NOMO-1 (cell line): Measurements from ENCODE around the gene MOK.

Experiments used
- DNase-seq, 2 experiments: peaks; one replicate each; lab custom pipeline; 2025; ENCODE audit not compliant: unreplicated experiment in 2 of 2; lab: John Stamatoyannopoulos, UW

The MOK gene

DNA sequence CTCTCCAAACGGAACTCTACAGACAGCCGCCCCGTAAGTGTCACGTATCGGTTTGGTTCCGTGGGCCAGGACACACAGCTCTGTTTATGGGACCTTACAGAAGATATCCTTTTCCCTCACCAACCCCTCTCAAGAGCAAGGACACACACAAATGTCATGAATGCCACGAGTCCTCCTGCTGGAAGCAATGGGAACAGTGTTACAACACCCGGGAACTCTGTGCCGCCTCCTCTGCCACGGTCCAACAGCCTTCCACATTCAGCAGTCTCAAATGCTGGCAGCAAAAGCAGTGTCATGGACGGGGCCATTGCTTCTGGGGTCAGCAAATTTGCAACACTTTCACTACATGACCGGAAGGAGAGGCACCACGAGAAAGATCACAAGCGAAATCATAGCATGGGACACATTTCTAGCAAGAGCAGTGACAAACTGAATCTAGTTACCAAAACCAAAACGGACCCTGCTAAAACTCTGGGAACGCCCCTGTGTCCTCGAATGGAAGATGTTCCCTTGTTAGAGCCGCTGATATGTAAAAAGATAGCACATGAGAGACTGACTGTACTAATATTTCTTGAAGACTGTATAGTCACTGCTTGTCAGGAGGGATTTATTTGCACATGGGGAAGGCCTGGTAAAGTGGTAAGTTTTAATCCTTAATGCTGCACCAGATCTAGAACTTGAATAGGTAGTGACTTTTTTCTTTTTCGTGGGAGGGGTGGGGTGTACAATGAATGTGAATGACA lies 95.6 kb downstream of the MOK start:
- no peak for DNase-seq

DNA sequence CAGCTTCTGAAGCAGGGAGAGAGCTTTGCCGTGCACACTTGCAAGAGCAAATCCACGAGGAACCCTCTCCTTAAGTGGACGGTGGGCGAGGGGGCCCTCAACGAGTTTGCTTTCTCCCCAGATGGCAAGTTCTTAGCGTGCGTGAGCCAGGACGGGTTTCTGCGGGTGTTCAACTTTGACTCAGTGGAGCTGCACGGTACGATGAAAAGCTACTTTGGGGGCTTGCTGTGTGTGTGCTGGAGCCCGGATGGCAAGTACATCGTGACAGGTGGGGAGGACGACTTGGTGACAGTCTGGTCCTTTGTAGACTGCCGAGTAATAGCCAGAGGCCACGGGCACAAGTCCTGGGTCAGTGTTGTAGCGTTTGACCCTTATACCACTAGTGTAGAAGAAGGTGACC lies 96.2 kb downstream of the MOK start:
- no peak for DNase-seq

DNA sequence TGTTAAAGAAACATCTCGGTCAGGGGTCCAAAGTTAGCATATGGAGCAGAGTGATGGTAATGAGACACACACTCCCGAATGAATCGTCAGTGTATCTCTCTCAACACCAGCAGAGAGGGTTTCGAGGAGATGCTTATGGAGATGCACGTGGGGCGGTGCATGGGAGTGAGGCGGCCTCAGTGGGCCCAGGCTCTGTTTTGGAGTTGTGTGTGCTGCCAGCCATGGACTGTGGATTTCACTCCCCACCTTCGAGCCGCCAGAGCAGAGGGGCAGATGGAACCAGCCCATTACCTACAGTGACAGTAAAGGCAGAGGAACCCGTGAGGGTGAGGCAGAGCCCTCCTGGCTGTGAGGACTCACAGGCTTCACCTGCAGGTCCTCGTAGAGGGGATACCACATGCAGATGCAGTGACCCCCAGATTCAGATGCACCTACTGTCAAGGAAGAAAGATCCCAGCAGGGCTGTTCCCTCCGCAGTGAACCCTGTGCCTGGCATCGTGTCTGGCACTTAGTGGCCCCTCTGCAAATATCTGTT lies 97.1 kb downstream of the MOK start:
- no peak for DNase-seq

DNA sequence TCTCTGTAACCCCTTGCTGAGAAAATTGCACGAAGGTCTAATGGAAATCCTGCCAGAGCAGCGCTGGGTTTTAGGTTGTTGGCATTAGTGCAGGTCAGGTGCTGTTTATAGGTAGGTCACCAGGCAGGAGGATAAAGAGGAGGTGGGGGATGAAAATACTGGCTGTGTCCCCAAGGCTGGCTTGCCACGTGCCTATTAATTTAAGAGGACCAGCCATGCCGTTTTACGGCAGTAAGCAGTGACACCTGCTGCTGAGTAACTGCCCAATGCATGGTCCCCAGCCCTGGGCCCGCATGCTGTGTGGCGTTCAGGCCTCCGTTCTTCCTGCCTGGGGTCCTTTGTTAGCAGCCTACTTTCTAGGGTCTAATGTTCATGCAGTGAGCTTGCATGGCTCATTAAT lies 98.0 kb downstream of the MOK start:
- no peak for DNase-seq

DNA sequence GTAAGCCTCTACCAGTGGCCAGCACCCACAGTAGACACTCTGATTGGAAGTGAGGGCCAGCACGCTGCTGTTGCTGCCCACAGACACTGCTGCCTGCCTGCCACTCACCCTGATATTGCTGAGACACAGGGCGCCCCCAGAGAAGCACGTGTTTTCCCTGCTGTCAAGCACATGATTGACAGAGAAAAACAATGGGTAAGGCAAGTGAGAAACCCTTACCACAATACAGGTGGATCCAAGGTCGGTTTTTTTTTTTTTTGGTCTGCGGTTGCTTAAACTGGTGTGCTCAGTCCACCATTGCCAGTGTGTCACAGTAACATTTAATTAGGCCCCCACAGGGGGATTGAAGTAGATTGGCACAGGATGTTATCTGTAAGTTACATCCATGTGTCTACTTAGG lies 99.4 kb downstream of the MOK start:
- DNase-seq = no peak

DNA sequence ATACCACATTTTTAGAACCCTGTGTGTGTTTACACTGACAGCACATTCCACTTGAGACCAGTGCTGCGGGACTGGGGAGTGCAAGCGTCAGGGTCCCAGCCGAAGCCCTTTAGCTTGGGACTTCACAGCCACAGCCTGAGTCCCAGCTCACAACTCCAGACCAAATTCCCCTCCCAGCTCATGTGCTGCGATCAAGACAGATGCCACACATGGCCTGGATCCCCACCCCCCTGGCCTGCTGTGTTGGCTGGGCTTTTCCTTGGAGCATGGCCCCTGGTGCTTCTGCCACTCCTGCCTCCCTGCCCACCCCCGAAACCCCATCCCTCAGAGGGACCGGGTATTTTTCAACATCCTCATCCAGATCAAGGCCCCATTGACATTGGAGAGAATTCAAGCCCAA lies 101.6 kb downstream of the MOK start:
- no peak for DNase-seq

DNA sequence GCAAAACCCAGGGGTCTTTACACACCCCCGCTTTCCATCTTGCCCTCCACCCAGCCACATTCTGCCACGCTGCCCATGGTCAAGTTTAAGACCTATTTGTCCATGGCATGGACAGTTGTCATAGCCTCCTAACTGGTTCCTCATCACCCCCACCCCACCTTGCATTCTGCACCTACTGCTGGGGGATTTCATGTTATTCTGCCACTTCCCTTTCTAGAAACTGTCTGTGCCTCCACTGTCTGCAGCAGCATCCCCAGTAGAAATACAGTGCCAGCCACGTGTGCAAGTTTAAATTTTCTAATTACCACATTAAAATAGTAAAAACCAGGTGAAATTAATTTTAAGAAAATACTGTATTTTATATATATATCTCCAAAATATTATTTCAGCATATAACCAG lies 102.0 kb downstream of the MOK start:
- no peak for DNase-seq

DNA sequence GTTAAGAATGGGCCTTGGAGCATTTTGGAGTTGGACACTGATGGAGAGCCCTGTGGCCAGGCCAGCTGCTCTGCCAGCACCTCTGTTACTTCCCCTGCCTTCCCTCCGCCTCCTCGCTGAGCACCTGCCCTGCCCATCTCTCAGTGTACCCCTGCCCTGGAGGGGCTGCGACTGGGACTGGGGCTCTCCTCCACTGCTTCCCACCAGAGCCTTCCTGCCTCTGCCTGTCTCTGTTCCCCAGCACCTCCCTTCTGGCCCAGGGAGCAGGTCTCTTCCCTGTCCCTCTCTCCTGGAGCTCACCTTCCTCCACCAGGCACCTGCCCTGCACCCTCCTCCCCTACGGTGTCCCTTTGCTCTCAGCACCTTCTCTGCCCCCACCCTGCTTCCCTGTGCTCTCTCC lies 103.2 kb downstream of the MOK start:
- no peak for DNase-seq

DNA sequence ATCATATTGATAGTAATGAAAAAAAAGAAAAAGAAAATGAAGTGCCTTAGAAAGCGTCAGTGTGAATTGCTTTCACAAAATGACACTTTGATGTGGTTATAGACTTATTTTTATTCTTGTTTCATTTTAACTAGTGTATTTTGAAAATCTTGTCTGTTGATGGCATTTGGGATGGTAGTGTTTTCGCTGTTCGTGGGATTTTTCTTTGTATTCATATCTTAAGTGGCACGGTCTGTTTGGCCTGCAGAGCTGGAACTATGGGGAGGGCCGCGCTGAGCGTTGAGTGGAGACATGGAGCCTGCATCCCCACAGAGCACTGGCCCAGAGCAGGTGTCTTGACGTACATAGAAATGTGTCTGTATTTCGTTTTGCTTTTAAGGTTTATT lies 103.6 kb downstream of the MOK start:
- no peak for DNase-seq

DNA sequence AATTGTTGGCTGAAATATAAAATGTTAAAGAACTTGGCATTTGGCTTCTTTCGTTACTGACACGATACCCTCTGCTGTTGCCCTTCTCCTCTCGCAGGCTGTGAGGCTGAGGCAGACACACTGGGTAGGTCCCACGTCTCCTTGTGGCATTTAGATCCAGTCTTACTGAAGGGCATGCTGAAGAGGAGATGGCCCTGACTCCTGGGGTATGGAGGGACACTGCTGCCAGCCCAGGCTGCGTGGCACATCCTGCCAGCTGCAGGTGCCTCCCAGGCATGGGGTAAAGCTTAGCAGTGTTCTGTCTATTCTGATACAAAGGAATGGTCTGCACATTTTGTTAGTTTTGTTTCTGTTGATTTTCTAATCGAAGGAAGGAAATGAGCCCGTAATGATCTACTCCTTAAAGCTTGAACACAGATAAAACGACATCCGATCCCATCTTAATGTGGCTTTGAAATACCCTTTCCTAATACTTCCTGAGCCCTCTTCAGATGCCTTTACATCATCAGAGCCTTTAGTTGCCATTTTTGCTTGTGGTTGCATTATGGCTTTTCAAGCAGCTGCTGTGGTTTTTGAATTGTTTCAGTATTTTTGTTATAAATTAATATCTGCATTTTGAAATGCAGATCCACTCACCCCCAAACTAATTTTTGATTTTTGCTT lies 104.1 kb downstream of the MOK start:
- DNase-seq = peak; percentile 10 to 12

DNA sequence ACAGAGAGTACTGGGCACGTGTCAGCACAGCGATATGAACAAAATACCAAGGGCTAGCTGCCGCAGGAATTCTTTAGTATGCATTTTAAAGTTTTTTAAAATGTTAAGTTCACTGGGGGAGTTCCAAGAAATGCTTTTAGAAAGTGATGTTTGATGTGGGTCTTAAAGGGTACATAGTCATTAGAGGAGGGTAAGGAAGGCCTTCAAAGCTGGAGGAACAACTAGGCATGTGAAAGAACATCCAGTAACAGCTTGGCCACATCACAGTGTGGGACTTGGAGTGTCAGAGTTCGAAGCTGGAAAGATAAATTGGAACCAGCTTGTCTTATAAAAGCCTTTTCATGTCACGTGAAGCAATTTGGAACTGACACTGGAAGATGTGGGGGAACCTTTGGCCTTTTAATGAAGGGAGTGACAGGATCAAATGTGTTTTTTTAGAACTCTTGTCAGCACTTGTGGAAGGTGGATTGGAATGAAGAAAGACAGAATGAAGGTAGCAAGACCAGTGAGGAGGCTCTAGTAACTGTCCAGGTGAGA lies 107.6 kb downstream of the MOK start:
- no peak for DNase-seq

DNA sequence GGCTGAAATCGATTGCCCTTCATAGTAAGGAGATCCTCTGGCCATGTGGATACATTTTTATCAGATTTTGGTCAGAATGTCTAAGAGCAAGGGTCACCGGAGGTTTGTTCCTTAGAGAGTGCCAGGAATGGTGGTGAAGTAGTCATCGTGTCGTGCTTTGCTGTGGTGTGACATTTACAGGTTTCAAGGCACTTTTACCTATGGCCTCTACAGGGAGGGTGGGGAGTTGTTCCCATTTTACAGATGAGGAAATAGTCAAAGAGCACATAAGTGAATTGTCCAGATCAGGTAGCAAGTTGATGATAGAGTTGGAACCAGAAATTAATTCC lies 108.1 kb downstream of the MOK start:
- DNase-seq = no peak

DNA sequence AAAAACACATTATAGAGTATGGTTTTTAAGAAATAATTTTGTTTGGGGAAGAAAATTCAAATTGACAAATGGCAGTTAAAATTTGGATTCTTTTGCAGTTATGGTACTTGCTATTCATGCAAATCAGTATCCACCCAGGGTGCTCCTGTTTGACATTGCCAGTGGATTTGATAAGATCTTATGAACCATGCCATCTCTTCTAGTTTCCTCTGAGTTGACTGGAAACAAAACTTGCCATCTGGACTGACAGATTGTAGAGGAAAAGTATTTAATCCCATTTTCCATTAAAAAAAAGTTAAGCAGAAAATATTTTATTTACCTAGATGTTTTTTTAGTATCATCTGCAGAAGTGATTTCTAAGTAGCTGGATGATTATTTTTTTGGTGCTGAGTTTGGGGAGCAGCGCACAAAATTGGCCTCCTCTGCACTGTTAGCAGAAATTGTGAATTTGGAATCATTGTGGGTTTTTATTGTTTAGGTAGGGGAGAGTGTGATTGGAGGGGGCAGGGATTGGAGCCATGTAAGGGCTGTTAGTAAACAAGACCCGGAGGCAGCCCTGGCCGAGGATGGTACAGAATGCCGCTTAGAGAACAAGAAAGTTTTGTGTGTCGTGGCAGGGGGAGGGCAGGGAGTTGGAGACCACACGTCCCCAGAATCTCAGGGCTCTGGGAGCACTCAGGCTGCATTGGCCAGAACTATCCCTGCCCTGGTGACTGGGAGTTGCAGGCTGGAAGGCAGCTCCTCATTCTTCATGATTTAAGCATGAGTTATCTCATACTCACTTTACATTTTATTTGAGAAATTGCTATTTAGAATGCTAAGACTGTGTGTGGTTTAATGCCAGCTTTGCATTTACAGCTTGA lies 108.7 kb downstream of the MOK start:
- no peak for DNase-seq

DNA sequence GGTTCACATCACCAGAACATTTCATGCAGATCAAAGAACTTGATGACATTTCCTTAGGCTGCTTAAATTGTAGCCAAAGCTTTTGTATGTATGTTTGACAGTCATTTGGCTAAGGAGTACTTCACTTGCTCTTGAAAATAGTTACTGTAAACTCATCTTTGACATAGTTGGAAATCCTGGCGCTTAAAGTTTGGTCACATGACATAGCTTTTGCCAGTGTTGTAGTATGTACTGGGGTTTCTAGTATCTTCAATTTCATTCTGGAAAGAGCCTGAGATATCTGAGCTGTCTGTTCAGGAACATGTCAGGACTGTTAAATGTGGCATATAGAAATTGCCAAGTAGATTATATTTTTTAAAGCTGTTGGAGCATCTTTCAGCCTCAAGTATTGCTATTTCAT lies 109.5 kb downstream of the MOK start:
- no peak for DNase-seq

DNA sequence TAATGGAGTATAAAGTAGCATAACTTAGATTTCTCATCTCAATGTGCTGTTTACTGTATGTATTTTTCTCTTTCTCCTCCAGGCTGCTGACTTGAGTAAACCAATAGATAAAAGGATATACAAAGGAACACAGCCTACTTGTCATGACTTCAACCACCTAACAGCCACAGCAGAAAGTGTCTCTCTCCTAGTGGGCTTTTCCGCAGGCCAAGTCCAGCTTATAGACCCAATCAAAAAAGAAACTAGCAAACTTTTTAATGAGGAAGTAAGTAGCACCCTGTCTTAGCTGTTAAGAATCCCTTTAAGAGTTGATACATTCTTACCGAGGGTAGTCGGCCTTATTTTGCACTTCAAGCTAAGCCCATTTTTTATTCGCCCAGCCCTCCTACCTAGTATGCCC lies 110.1 kb downstream of the MOK start:
- no peak for DNase-seq

DNA sequence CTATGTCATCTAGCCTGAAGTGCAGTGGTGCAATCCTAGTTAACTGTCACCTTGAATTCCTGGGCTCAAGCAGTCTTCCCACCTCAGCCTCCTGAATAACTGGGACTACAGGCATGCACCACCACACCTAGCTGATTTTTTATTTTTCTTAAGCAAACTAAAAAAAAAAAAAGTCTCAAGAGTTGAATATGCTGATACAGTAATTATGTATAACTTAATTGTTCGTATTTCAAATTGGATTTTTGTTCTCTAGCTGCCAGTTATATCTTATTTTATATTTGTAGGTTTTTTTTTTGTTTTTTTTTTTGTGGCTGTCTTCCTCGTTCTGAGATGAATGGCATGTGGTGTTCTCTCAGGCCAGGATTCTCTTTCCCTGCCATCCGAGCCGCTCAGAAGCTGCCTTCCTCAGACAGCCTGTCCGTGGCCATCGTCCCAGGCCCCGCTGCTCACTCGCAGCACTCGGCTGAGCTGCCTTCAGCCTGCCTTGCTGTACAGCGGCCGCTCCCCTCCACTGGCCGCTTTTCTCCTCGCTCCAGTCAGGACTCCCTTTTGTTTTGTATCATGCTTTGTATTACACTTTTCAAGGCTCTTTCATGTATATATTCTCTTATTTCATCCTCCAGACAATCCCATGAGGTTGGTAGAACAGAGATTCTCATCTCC lies 112.0 kb downstream of the MOK start:
- DNase-seq = no peak

DNA sequence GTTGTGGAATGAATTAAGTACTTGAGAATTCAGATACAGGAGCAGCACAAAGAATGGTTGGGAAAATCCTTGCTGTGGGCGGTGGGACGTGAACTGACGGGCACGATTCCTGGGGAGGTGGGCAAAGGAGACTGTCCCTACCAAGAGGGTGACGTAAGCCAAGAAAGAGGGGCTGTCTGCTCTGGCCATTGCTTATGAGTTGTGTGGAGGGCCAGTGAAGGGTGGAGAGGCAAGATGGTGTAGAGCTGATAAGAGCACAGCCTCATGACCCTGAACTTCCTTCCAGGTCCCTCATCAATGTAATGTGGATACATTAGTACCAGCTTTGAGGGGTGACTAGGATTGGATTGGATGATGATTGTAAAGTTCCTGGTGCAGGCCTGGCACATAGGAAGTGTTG lies 115.1 kb downstream of the MOK start:
- no peak for DNase-seq

DNA sequence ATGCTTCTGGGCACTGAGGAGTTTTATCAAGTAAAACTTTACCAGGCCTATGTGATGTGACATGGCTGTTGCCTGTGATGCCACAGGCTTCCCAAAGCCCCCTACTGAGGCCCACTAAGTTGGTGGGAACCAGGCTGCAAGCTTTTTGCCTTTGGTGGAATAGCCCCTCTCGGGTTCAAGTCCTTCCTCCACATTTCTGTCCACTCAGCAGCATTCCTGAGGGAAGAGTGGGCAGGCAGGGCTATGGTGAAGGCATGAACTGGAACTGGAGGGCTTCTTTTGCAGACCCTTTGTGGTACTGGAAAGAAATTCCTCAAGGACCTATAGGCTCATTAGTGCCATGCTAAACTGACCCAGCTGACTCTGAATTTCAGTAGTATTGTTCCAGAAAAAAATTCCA lies 116.8 kb downstream of the MOK start:
- DNase-seq = no peak

DNA sequence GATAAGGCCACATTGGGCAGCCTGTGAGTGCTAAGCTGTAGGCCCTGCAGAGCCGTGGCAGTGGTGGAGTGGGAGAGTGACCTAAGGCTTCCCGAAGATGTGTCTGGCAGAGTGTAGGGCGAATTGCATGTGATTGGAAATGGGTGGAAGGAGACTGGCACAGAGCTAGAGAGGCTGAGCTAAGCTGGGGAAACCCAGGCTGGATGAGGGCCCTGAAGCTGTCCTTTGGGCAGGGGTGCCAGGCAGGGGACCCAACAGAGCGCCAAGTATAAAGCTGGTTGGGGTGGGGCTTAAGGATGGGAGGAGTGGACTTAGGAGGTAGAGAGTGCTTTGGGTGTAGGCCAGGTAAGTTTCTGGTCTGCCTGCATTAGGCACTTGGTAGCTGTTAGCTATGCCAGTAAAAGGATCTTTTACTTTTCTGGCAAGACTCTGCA lies 117.4 kb downstream of the MOK start:
- no peak for DNase-seq

DNA sequence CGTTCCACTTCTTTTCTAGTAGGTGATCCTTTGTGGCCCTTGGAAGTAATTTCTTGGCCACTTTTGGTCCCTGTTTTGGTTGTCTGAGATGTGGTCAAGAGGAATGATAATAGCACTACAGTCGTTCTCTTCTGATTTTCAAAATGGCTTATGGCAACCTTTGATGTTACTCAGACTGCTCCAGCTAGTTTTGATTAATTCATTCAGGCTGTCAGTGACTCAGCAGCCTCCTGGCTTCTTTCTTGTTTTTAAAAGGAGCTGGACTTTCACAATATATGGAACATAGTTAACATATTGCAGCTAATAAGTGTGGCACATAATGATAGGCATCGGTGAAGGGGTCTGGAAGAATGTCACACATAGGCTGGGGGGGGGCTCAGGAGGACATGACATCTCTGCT lies 117.9 kb downstream of the MOK start:
- DNase-seq = peak in 1 of 2 experiments; percentile 4

DNA sequence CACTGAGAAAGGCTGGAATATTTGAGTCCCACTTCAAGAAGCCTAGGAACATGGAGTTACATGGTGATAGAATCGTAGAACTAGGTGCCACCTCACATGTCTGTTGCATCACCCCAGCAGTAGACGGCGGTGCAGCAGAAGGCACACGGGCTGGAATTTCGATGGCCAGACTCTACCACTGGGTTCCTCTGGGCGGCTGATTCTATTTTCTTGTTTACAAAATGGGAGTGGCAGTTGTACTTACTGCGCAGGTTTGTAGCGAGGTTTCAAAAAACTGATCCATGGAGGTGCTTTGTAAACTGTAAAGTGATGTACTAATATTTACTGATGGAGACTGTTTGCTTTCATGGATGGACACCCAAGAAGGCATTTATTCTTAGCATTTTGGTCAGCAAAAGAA lies 119.6 kb downstream of the MOK start:
- no peak for DNase-seq
